Measurements from ENCODE around the gene PCIF1.

GRCh38 chr20:45948261-45948733, 13.8 kb downstream of the PCIF1 start:
- TF ChIP-seq CEBPZ (IDR thresholded peaks at IDR 0.05; ENCODE audit: borderline replicate concordance, low read depth, low read length) (no peak), NRF1 (conservative IDR thresholded peaks at IDR 0.05 in 1 of 2, IDR thresholded peaks at IDR 0.05 in 1 of 2) (no peak), POLR2A (conservative IDR thresholded peaks at IDR 0.05) (no peak; the same call in 1 of the 2 replicates), CTCF (IDR thresholded peaks at IDR 0.05 in 2 of 3, conservative IDR thresholded peaks at IDR 0.05 in 1 of 3; ENCODE audit: insufficient read depth in 2 of 3, low read depth in 1 of 3, low read length in 3 of 3) (no peak)

Measured in K562 (cell line).